Measurements from ENCODE around the gene PRPF38B.

- TF ChIP-seq CTCF (IDR thresholded peaks at IDR 0.05 in 4 of 5, conservative IDR thresholded peaks at IDR 0.05 in 1 of 5), result no peak
- no peak for TF ChIP-seq POLR2A (IDR thresholded peaks at IDR 0.05)
These were observed 38.5 kb upstream of the PRPF38B start for GRCh38 chr1:108653431-108654105.

All from gastrocnemius medialis (tissue), 4 donors.